PFSK-1 (cell line): ENCODE measurements around the gene NOC3L.

Experiments used
- FOXP2 ChIP-seq: optimal IDR thresholded peaks from 2 replicates; pipeline ENCODE3; 2011; ENCODE audit warnings: borderline replicate concordance, control low read depth, inconsistent platforms; ENCODE audit not compliant: insufficient read depth; ENCODE audit errors: extremely low read length, extremely low read depth
- POLR2AphosphoS5 ChIP-seq: IDR thresholded peaks from 2 replicates; pipeline ENCODE4 v1.6.1; 2012; ENCODE audit warnings: low read depth, mild to moderate bottlenecking, control low read depth, low read length, moderate library complexity
- REST ChIP-seq, 2 experiments: IDR thresholded peaks; 2 replicates each; pipeline versions ENCODE4 v1.6.1 to v1.8.0; 2011 to 2012; ENCODE audit warnings: low read depth in 2 of 2, low read length in 2 of 2, control low read depth in 1 of 2, inconsistent platforms in 1 of 2, mild to moderate bottlenecking in 1 of 2, moderate library complexity in 1 of 2; ENCODE audit not compliant: insufficient read depth in 1 of 2
- SIN3A ChIP-seq: IDR thresholded peaks from 2 replicates; pipeline ENCODE4 v1.6.1; 2012; ENCODE audit warnings: mild to moderate bottlenecking, low read length, moderate library complexity, borderline replicate concordance; ENCODE audit not compliant: insufficient read depth
- TAF1 ChIP-seq: IDR thresholded peaks from 2 replicates; pipeline ENCODE4 v1.6.1; 2012; ENCODE audit warnings: low read length, control low read depth, borderline replicate concordance; ENCODE audit not compliant: insufficient read depth

The NOC3L gene

GRCh38 chr10:94363251-94363565, 469 bp upstream of the NOC3L start:
- TF ChIP-seq REST (IDR thresholded peaks at IDR 0.05; ENCODE audit: insufficient read depth in 1 of 2, low read depth in 2 of 2, low read length in 2 of 2), result no peak
- TF ChIP-seq TAF1, result no peak
- TF ChIP-seq SIN3A, result no peak
- no peak for TF ChIP-seq POLR2AphosphoS5
- TF ChIP-seq FOXP2, result no peak

GRCh38 chr10:94361171-94361794, 1.5 kb downstream of the NOC3L start:
- TF ChIP-seq POLR2AphosphoS5 (no peak), TAF1 (no peak), SIN3A (no peak), REST (IDR thresholded peaks at IDR 0.05; ENCODE audit: insufficient read depth in 1 of 2, low read depth in 2 of 2, low read length in 2 of 2) (no peak), FOXP2 (no peak)

GRCh38 chr10:94358480-94358879, 4.3 kb downstream of the NOC3L start:
- no peak for TF ChIP-seq REST (IDR thresholded peaks at IDR 0.05; ENCODE audit: insufficient read depth in 1 of 2, low read depth in 2 of 2, low read length in 2 of 2)
- no peak for TF ChIP-seq SIN3A
- TF ChIP-seq TAF1, result no peak
- no peak for TF ChIP-seq FOXP2
- no peak for TF ChIP-seq POLR2AphosphoS5

GRCh38 chr10:94357193-94357592, 5.5 kb downstream of the NOC3L start:
- TF ChIP-seq POLR2AphosphoS5, result no peak
- no peak for TF ChIP-seq SIN3A
- no peak for TF ChIP-seq REST (IDR thresholded peaks at IDR 0.05; ENCODE audit: insufficient read depth in 1 of 2, low read depth in 2 of 2, low read length in 2 of 2)
- TF ChIP-seq FOXP2, result no peak
- no peak for TF ChIP-seq TAF1

GRCh38 chr10:94355841-94356240, 6.9 kb downstream of the NOC3L start:
- TF ChIP-seq FOXP2 (no peak), POLR2AphosphoS5 (no peak), SIN3A (no peak), REST (IDR thresholded peaks at IDR 0.05; ENCODE audit: insufficient read depth in 1 of 2, low read depth in 2 of 2, low read length in 2 of 2) (no peak), TAF1 (no peak)
